ENCODE data around the gene SIM2. TPM values are rescaled to one million over a fixed set of nuclear protein-coding genes. Genes with fewer than 3 reads are reported as not detected.
"Not testable (repeated sequence)": the region's sequence is repeated elsewhere in the genome, so short reads cannot be mapped to it uniquely, and the experiment has no call there.

Gene SIM2
- 0.10 TPM for polyA plus RNA-seq (2013, experiment 1 of 2)
- polyA plus RNA-seq (2013, experiment 2 of 2): not detected

DNA sequence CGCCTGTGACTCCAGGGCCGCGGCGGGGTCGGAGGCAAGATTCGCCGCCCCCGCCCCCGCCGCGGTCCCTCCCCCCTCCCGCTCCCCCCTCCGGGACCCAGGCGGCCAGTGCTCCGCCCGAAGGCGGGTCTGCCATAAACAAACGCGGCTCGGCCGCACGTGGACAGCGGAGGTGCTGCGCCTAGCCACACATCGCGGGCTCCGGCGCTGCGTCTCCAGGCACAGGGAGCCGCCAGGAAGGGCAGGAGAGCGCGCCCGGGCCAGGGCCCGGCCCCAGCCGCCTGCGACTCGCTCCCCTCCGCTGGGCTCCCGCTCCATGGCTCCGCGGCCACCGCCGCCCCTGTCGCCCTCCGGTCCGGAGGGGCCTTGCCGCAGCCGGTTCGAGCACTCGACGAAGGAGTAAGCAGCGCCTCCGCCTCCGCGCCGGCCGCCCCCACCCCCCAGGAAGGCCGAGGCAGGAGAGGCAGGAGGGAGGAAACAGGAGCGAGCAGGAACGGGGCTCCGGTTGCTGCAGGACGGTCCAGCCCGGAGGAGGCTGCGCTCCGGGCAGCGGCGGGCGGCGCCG is at the start of gene SIM2:
Gene SIM2, plus strand, starts transcription at position 135 of the 565 bp plus-strand sequence. CDS start 632 bp downstream, outside the sequence.
- H3K4me3 ChIP-seq (ENCODE audit: low read length): peak within 1 kb of the TSS; percentile 43
- H3K27me3 ChIP-seq (ENCODE audit: insufficient read depth, low read length): peaks cover 100% of the 10 kb centered on the region
- H3K27ac ChIP-seq (ENCODE audit: low read depth, low read length): no peak within 1 kb of the TSS
- H3K4me1 ChIP-seq (ENCODE audit: insufficient read depth, low read length): peaks cover 27% of the 10 kb centered on the region; the same call in 1 of the 2 replicates
- WGBS: under 1% methylated on average over 58 of the region's 70 CpGs
- H3K9ac ChIP-seq (ENCODE audit: low read depth, low read length): 0 out of 2 replicates have a peak within 1 kb of the TSS, but pooled peaks have one; percentile 17
- H3K36me3 ChIP-seq (ENCODE audit: insufficient read depth, low read length): no peaks in the 10 kb centered on the region
- no peaks in the 10 kb centered on the region for H3K9me3 ChIP-seq (ENCODE audit: insufficient read depth, low read depth, low read length)

- Histone ChIP-seq H3K27ac (ENCODE audit: low read depth, low read length) (no peak overlapping the region), H3K27me3 (ENCODE audit: insufficient read depth, low read length) (no peaks in the 10 kb centered on the region), H3K9ac (ENCODE audit: low read depth, low read length) (no peak overlapping the region), H3K4me1 (ENCODE audit: insufficient read depth, low read length) (no peaks in the 10 kb centered on the region), H3K36me3 (ENCODE audit: insufficient read depth, low read length) (no peaks in the 10 kb centered on the region), H3K4me3 (ENCODE audit: low read length) (no peak overlapping the region), H3K9me3 (ENCODE audit: insufficient read depth, low read depth, low read length) (no peaks in the 10 kb centered on the region)
- 89% methylated on average over 17 of the region's 17 CpGs for WGBS
Observed at GRCh38 chr21:36654324-36654723, 44.6 kb upstream of the SIM2 start.

GRCh38 chr21:36654796-36655325 is 44.1 kb upstream of the SIM2 start:
- no peak overlapping the region for H3K4me3 ChIP-seq (ENCODE audit: low read length)
- H3K9me3 ChIP-seq (ENCODE audit: insufficient read depth, low read depth, low read length): no peaks in the 10 kb centered on the region
- H3K9ac ChIP-seq (ENCODE audit: low read depth, low read length): no peak overlapping the region
- H3K36me3 ChIP-seq (ENCODE audit: insufficient read depth, low read length): no peaks in the 10 kb centered on the region
- no peak overlapping the region for H3K27ac ChIP-seq (ENCODE audit: low read depth, low read length)
- 87% methylated on average over 10 of the region's 10 CpGs for WGBS
- H3K27me3 ChIP-seq (ENCODE audit: insufficient read depth, low read length): no peaks in the 10 kb centered on the region
- H3K4me1 ChIP-seq (ENCODE audit: insufficient read depth, low read length): no peaks in the 10 kb centered on the region

DNA sequence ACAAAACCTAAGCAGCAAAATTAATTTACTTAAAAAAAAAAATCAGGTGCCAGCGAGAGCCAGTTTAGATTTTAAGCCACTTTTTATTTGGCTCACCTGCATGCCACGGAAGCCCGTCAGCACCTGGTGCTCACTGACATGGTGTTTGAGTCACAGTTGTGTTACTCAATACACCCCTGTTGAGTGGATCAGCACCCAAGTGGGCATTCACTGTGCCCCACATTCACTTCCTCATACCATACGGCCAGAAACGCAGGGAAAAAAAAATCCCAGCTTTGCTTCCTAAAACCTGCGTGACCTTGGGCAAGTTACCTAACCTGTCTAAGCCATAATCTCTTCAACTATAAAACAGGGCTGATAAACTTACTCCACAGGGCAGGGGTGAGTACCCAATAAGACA is 42.8 kb upstream of the SIM2 start:
- WGBS: 92% methylated on average over 6 of the region's 6 CpGs

DNA sequence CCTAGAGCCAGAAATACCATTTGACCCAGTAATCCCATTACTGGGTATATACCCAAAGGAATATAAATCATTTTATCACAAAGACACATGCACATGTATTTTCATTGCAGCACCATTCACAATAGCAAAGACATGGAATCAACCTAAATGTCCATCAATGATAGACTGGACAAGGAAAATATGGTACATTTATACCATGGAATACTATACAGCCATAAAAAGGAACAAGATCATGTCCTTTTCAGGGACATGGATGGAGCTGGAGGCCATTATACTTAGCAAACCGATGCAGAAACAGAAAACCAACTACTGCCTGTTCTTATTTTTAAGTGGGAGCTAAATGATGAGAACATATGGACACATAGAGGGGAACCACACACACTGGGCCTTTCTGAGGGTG is 41.6 kb upstream of the SIM2 start:
- not testable (repeated sequence) for H3K4me1 ChIP-seq (ENCODE audit: insufficient read depth, low read length); H3K27me3 ChIP-seq (ENCODE audit: insufficient read depth, low read length); H3K9me3 ChIP-seq (ENCODE audit: insufficient read depth, low read depth, low read length); H3K27ac ChIP-seq (ENCODE audit: low read depth, low read length); H3K4me3 ChIP-seq (ENCODE audit: low read length); H3K36me3 ChIP-seq (ENCODE audit: insufficient read depth, low read length); H3K9ac ChIP-seq (ENCODE audit: low read depth, low read length)
- WGBS: 82% methylated on average over 1 of the region's 1 CpG

More for the DNA sequence above, 42.8 kb upstream of the SIM2 start:
- H3K27ac ChIP-seq (ENCODE audit: low read depth, low read length): no peak overlapping the region
- no peaks in the 10 kb centered on the region for H3K27me3 ChIP-seq (ENCODE audit: insufficient read depth, low read length)
- no peak overlapping the region for H3K4me3 ChIP-seq (ENCODE audit: low read length)
- H3K9me3 ChIP-seq (ENCODE audit: insufficient read depth, low read depth, low read length): no peaks in the 10 kb centered on the region
- no peaks in the 10 kb centered on the region for H3K4me1 ChIP-seq (ENCODE audit: insufficient read depth, low read length)
- H3K36me3 ChIP-seq (ENCODE audit: insufficient read depth, low read length): no peaks in the 10 kb centered on the region
- no peak overlapping the region for H3K9ac ChIP-seq (ENCODE audit: low read depth, low read length)

DNA sequence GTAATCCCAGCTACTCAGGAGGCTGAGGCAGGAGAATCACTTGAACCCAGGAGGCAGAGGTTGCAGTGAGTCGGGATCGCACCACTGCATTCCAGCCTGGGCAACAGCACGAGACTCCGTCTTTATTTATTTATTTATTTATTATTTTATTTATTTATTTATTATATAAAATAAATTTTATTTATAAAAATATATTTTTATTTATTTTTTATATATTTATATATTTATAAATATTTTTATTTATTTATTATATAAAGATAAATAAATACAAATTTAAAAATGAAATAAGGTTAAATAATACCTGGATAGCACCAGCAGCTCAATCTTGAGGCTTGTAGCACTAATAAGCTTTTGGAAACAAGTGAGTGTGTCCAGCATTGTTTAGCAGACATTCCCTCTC is 40.9 kb upstream of the SIM2 start:
- Histone ChIP-seq H3K36me3 (ENCODE audit: insufficient read depth, low read length) (no peaks in the 10 kb centered on the region), H3K27me3 (ENCODE audit: insufficient read depth, low read length) (no peaks in the 10 kb centered on the region), H3K4me3 (ENCODE audit: low read length) (no peak overlapping the region), H3K9me3 (ENCODE audit: insufficient read depth, low read depth, low read length) (no peaks in the 10 kb centered on the region), H3K27ac (ENCODE audit: low read depth, low read length) (no peak overlapping the region), H3K9ac (ENCODE audit: low read depth, low read length) (no peak overlapping the region), H3K4me1 (ENCODE audit: insufficient read depth, low read length) (no peaks in the 10 kb centered on the region)
- WGBS: 90% methylated on average over 1 of the region's 4 CpGs

DNA sequence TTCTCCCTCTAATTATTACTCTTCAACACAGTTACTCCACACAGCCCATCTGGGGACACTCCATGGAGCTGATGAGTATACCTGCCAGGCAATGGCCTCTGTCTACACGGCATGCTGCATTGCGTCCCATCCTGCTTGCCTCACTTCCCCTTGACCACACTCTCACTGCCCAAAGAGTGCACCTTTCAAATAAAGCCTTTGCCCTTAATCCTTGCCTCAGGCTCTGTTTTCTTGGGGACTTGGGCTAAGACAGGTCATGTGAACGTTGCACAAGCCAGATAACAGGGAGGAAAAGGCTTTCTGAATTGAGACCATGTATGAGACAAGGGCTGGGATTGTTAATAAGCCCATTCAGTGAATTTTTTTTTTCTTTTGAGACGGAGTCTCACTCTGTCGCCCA is 40.0 kb upstream of the SIM2 start:
- Histone ChIP-seq H3K9ac (ENCODE audit: low read depth, low read length) (no peak overlapping the region), H3K27ac (ENCODE audit: low read depth, low read length) (no peak overlapping the region), H3K4me3 (ENCODE audit: low read length) (no peak overlapping the region), H3K4me1 (ENCODE audit: insufficient read depth, low read length) (peaks cover 6% of the 10 kb centered on the region; the same call in 1 of the 2 replicates), H3K36me3 (ENCODE audit: insufficient read depth, low read length) (no peaks in the 10 kb centered on the region), H3K9me3 (ENCODE audit: insufficient read depth, low read depth, low read length) (no peaks in the 10 kb centered on the region), H3K27me3 (ENCODE audit: insufficient read depth, low read length) (no peaks in the 10 kb centered on the region)
- WGBS: 89% methylated on average over 5 of the region's 5 CpGs

DNA sequence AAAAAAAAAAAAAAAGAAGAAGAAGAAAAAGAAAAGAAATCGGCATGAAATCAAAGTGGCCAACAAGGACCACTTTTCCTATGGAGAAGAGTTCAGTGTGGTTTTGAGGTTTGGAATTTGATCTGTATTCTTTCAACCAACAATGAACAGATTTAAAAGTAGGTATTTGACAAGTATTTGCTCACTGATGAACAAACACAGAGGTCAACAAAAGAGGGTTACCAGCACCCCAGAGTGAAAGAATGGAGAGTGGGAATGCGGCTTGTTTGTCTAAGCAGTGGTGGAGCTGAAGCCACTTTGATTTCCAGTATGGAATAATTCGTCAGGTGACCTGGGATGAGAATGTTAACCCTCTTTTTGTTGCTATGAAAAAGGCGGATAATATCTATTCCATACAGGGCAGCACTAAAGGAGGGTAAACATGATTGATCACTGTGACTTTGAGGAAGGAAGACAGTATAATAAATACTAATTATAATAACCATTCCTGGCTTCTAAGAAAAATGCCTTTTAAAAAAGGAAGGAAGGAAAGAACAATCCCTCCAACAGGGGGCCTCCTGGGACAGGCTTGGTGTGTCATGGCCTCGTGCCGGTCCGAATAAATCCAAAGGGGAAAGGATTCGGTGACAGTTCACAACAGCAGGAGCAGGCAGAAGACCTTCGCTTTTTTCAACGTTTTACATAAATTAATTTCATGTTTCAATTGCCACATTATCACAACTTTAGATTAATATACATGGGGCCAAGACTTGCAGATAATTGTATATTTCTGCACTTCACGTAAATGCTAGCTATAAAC is 37.2 kb upstream of the SIM2 start:
- H3K27me3 ChIP-seq (ENCODE audit: insufficient read depth, low read length): no peaks in the 10 kb centered on the region
- no peak overlapping the region for H3K27ac ChIP-seq (ENCODE audit: low read depth, low read length)
- no peaks in the 10 kb centered on the region for H3K9me3 ChIP-seq (ENCODE audit: insufficient read depth, low read depth, low read length)
- 43% methylated on average over 11 of the region's 11 CpGs for WGBS
- H3K9ac ChIP-seq (ENCODE audit: low read depth, low read length): no peak overlapping the region
- H3K36me3 ChIP-seq (ENCODE audit: insufficient read depth, low read length): no peaks in the 10 kb centered on the region
- H3K4me3 ChIP-seq (ENCODE audit: low read length): no peak overlapping the region
- peaks cover 6% of the 10 kb centered on the region; the same call in 1 of the 2 replicates for H3K4me1 ChIP-seq (ENCODE audit: insufficient read depth, low read length)

DNA sequence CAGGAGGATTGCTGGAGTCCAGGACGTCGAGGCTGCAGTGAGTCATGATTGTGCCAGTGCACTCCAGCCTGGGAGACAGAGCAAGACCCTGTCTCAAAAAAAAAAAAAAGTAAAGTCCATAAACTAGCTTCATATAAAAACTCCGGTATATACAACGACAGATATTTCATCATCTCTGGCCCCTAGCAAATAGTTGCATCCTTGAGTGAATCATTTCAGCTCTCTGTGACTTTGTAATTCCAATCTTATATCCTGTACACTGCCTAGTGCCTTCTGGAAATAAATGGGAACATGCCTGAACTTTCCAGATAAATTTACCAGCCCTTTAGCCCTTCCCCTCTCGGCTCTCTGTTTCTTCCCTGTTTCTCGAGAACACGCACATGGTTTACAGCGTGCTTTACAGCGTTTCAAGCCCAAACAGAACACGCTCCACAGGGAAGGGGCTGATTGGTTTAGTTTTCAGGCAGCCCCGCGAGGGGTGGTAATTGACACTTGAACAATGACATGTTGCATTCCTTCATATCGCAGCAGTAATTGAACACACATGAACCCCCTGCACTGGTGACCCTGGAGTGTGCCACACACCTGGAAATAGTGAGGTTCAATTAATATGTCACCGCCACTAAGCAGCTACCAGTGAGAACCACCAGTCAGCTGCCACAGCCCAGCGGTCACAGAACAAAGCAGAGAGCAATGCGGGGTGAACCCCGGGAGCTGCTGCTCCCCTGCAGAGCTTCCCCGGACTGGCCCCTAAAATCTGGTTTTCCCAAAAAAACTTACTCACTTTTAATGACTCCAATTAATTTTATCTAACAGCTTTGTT is 35.7 kb upstream of the SIM2 start:
- 89% methylated on average over 18 of the region's 18 CpGs for WGBS
- peaks cover 6% of the 10 kb centered on the region; the same call in 1 of the 2 replicates for H3K4me1 ChIP-seq (ENCODE audit: insufficient read depth, low read length)

DNA sequence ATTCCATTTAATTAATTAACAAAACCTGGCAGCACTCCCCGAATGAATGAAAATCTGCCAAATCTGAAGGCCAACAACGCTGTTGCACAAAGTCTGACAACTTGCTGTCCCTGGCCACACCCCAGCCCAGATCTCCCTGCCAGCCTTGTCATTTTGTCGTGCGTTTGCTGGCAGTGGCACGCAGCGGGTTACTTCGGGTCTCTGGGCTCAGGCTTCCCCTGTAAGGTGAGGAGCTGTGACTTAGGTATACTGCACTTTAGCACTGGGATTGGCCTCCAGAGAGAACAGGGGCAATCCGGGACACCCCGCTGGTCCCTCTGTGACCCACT is 34.3 kb upstream of the SIM2 start:
- no peak overlapping the region for H3K4me3 ChIP-seq (ENCODE audit: low read length)
- WGBS: 90% methylated on average over 9 of the region's 9 CpGs
- H3K27me3 ChIP-seq (ENCODE audit: insufficient read depth, low read length): peaks cover 2% of the 10 kb centered on the region
- H3K9me3 ChIP-seq (ENCODE audit: insufficient read depth, low read depth, low read length): no peaks in the 10 kb centered on the region
- no peak overlapping the region for H3K9ac ChIP-seq (ENCODE audit: low read depth, low read length)
- peaks cover 6% of the 10 kb centered on the region; the same call in 1 of the 2 replicates for H3K4me1 ChIP-seq (ENCODE audit: insufficient read depth, low read length)
- no peak overlapping the region for H3K27ac ChIP-seq (ENCODE audit: low read depth, low read length)
- no peaks in the 10 kb centered on the region for H3K36me3 ChIP-seq (ENCODE audit: insufficient read depth, low read length)

More for the DNA sequence above, 35.7 kb upstream of the SIM2 start:
- H3K4me3 ChIP-seq (ENCODE audit: low read length): no peak overlapping the region
- H3K36me3 ChIP-seq (ENCODE audit: insufficient read depth, low read length): no peaks in the 10 kb centered on the region
- H3K27me3 ChIP-seq (ENCODE audit: insufficient read depth, low read length): no peaks in the 10 kb centered on the region
- no peaks in the 10 kb centered on the region for H3K9me3 ChIP-seq (ENCODE audit: insufficient read depth, low read depth, low read length)
- H3K9ac ChIP-seq (ENCODE audit: low read depth, low read length): no peak overlapping the region
- H3K27ac ChIP-seq (ENCODE audit: low read depth, low read length): no peak overlapping the region

DNA sequence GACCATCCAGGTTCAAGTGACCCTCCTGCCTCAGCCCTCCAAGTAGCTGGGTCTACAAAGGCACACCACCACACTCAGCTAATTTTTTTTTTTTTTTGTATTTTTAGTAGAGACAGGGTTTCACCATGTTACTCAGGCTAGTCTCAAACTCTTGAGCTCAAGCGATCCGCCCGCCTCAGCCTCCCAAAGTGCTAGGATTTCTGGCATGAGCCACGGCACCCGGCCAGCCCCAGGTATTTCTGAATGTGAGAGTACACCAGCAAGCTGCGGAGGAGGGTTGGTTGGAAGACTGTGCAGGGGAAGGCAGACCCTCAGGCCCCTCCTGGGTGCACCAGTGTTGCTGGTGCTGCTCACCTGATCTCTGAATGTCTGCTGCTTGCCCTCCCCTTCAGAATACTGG is 33.1 kb upstream of the SIM2 start:
- Histone ChIP-seq H3K4me3 (ENCODE audit: low read length) (no peak overlapping the region), H3K27me3 (ENCODE audit: insufficient read depth, low read length) (peaks cover 2% of the 10 kb centered on the region), H3K36me3 (ENCODE audit: insufficient read depth, low read length) (no peaks in the 10 kb centered on the region), H3K9me3 (ENCODE audit: insufficient read depth, low read depth, low read length) (no peaks in the 10 kb centered on the region), H3K27ac (ENCODE audit: low read depth, low read length) (no peak overlapping the region), H3K9ac (ENCODE audit: low read depth, low read length) (no peak overlapping the region), H3K4me1 (ENCODE audit: insufficient read depth, low read length) (peaks cover 6% of the 10 kb centered on the region; the same call in 1 of the 2 replicates)
- WGBS: 97% methylated on average over 6 of the region's 6 CpGs
